KOPT-K1 (cell line): ENCODE data around the gene ZDHHC4.
A peak's percentile ranks its signal among the peaks of the same experiment; 100 is the strongest.
"Not testable (repeated sequence)": the region's sequence is repeated elsewhere in the genome, so short reads cannot be mapped to it uniquely, and the experiment has no call there.

Experiments
- H3K27ac ChIP-seq: fragments of 200-600 bp; sonication (generic); 2 replicates; pipeline ENCODE4 v1.5.1; 2016; ENCODE audit warnings: antibody characterized with exemption, mild to moderate bottlenecking, low read depth, low read length; ENCODE audit not compliant: poor library complexity, severe bottlenecking
- H3K36me3 ChIP-seq: fragments of 200-600 bp; sonication (generic); 2 replicates; pipeline ENCODE4 v1.5.1; 2017; ENCODE audit warnings: antibody characterized with exemption, mild to moderate bottlenecking, low read length, moderate library complexity; ENCODE audit not compliant: insufficient read depth
- H3K9me3 ChIP-seq: fragments of 200-600 bp; sonication (generic); 2 replicates; pipeline ENCODE4 v1.5.1; 2017; ENCODE audit warnings: antibody characterized with exemption, low read length, mild to moderate bottlenecking; ENCODE audit not compliant: insufficient read depth, poor library complexity, severe bottlenecking

The ZDHHC4 gene

DNA sequence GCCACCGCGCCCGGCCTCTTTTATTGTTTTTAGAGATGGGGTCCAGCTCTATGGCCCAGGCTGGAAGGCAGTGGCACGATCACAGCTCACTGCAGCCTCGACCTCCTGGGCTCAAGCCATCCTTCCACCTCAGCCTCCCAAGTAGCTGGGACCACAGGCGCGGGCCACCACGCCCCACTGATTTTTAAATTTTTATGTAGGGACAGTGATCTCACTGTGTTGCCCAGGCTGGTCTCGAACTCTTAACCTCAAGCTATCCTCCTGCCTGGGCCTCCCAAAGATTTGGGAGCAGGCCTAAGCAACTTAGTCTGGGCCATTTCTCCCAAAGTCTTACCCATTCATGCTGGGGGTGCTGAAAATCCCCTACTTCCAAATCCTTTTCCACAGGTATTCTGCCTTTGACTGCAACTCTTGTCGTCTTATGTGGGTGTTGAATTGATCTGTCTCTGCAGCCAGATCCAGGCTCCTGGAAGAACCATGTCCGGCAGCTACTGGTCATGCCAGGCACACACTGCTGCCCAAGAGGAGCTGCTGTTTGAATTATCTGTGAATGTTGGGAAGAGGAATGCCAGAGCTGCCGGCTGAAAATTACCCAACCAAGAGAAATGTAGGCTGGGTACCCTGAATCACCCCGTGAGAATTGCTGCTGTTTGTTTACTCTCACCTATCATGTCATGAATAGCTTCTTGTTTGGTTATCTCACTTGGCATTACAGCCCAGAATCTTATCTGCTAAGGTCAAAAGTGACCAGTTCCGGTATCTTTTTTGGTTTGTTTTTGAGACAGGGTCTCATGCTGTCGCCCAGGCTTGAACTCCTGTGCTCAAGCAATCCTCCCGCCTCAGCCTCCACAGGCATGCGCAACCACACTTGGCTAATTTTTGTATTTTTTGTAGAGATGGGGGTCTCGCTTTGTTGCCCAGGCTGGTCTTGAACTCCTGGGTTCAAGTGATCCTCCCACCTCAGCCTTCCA lies 1.1 kb downstream of the ZDHHC4 start:
- H3K9me3 ChIP-seq = no peaks in the 10 kb centered on the region
- H3K36me3 ChIP-seq = peaks cover 31% of the 10 kb centered on the region
- H3K27ac ChIP-seq = peak overlapping the region; percentile 94

- peaks cover 40% of the 10 kb centered on the region for H3K36me3 ChIP-seq
Observed at GRCh38 chr7:6579446-6579845, 2.2 kb downstream of the ZDHHC4 start.

GRCh38 chr7:6585746-6586432 lies 8.6 kb downstream of the ZDHHC4 start:
- not testable (repeated sequence) for H3K9me3 ChIP-seq, H3K27ac ChIP-seq
- H3K36me3 ChIP-seq = peaks cover 79% of the 10 kb centered on the region

More at GRCh38 chr7:6579446-6579845, 2.2 kb downstream of the ZDHHC4 start:
- no peaks in the 10 kb centered on the region for H3K9me3 ChIP-seq
- no peak overlapping the region for H3K27ac ChIP-seq

DNA sequence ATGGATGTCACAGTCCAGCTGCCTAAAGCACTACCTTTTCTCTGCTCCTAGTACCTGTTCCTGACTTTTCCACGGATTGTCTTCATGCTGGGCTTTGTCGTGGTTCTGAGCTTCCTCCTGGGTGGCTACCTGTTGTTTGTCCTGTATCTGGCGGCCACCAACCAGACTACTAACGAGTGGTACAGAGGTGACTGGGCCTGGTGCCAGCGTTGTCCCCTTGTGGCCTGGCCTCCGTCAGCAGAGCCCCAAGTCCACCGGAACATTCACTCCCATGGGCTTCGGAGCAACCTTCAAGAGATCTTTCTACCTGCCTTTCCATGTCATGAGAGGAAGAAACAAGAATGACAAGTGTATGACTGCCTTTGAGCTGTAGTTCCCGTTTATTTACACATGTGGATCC lies 11.3 kb downstream of the ZDHHC4 start:
- H3K9me3 ChIP-seq = no peaks in the 10 kb centered on the region
- H3K36me3 ChIP-seq = peaks cover 76% of the 10 kb centered on the region
- H3K27ac ChIP-seq = no peak overlapping the region

DNA sequence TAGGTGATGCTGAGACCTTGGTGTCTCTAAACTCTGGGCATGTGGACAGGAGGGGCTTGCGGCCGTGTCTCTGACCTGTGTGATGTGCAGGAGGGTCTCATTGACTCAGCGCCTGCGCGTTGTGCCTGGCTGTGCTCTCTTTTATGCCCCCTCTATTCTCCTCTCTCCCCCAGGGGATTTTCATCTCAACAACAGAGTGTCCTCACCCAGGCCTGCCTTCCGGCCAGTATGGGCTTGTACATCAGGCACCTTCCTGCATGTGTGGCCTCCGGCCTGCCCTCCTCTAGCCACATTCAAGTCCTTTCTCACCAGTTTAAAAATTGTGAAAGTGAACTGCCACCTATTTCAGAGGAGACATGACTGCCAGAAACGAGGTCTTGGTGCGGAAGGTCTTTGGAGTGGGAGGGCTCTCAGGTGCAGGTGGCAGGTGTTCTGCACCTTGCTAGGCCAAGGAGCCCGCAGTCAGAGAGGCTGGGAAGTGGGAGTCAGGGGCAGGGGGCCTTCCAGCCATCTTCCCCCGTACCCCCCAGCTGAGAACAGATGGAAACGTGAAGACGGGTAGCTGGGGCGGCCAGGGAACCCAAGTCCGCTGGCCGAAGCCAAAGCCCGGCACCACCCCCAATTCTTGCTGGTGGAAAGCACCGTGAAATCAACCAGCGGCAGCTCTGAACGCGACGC lies 12.0 kb downstream of the ZDHHC4 start:
- Histone ChIP-seq H3K36me3 (peaks cover 79% of the 10 kb centered on the region), H3K27ac (peak overlapping the region; percentile 88), H3K9me3 (no peaks in the 10 kb centered on the region)

DNA sequence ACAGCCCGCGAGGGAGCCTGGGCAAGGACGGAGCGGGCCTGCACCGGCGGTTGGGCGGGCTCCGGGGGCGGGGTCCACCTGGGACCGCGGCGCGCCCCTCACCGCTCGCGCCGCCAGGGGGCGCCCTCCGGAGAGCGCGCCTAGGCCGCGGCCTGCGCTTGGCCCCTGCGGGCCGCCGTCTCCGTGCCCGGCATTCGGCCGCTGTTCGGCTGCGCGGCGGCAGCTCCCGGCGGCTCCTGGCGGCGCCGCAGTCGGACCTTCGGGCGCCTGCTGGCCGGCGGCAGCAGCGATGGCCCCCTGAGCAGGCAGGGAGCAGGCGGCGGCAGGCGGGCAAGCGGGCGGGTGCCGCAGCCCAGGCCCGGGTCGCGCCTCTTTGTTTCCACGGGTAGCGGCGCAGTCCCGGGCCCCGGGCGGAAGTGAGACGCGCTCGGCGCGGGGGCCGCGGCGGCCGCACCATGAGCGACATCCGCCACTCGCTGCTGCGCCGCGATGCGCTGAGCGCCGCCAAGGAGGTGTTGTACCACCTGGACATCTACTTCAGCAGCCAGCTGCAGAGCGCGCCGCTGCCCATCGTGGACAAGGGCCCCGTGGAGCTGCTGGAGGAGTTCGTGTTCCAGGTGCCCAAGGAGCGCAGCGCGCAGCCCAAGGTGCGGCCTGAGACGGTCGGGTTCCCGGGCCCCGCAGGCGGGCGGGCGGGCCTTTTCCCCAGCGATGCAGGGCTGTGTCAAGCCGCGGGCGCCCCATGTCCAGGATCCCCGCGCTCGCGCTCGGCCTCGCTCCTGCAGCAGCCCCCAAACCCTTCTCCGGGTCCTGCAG lies 12.8 kb downstream of the ZDHHC4 start, which contains the start of gene INTS15:
Gene INTS15, plus strand, starts transcription at position 193 of the 816 bp plus-strand sequence. Its CDS starts 263 bp downstream, at position 456.
- peaks cover 79% of the 10 kb centered on the region for H3K36me3 ChIP-seq
- H3K9me3 ChIP-seq = no peaks in the 10 kb centered on the region
- H3K27ac ChIP-seq = peak within 1 kb of the TSS; percentile 88

DNA sequence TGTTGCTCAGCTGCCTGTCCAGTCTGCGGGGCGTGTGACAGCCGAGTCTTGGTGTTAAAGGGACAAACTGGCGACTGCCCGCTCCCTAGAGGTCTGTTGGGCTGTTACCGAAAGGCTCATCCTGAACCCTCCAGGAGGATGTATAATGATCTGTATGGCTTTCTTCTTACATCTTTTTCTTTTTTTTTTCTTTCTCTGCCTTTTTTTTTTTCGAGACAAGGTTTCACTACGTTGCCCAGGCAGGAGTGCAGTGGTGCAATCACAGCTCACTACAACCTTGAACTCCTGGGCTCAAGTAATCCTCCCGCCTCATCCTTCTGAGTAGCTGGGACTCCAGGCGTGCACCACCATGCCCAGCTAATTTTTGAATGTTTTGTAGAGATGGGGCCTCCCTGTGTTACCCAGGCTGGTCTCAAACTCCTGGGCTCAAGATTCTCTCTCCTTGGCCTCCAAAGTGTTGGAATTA lies 13.4 kb downstream of the ZDHHC4 start:
- Histone ChIP-seq H3K27ac (peak overlapping the region; percentile 88), H3K9me3 (no peaks in the 10 kb centered on the region), H3K36me3 (peaks cover 79% of the 10 kb centered on the region)

- peaks cover 100% of the 10 kb centered on the region for H3K36me3 ChIP-seq
- H3K27ac ChIP-seq = no peak overlapping the region
Observed at GRCh38 chr7:6600093-6600492, 22.8 kb downstream of the ZDHHC4 start.

DNA sequence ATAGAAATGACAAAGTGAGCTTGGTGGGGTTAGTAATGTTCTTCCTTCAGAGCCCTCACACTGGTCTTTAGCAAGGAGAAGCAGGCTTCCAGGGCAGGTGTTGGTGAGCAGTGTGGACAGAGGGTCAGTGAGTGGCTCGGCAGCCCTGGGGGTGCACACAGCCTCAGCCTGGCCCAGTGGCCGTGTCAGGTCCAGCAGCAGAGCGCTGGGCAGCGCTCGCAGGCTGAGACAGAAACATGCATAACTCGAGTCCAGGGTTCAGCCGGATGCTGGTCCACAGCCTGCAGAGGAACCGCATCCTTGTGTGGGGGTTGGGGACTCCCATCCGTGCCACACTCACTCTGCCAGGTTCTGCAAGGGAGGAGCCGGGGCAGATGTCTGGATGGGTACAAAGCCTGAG lies 27.2 kb downstream of the ZDHHC4 start:
- Histone ChIP-seq H3K27ac (no peak overlapping the region), H3K9me3 (no peaks in the 10 kb centered on the region), H3K36me3 (peaks cover 98% of the 10 kb centered on the region)

More at GRCh38 chr7:6600093-6600492, 22.8 kb downstream of the ZDHHC4 start:
- no peaks in the 10 kb centered on the region for H3K9me3 ChIP-seq

GRCh38 chr7:6606866-6607583 lies 29.8 kb downstream of the ZDHHC4 start:
- H3K27ac ChIP-seq = no peak overlapping the region

DNA sequence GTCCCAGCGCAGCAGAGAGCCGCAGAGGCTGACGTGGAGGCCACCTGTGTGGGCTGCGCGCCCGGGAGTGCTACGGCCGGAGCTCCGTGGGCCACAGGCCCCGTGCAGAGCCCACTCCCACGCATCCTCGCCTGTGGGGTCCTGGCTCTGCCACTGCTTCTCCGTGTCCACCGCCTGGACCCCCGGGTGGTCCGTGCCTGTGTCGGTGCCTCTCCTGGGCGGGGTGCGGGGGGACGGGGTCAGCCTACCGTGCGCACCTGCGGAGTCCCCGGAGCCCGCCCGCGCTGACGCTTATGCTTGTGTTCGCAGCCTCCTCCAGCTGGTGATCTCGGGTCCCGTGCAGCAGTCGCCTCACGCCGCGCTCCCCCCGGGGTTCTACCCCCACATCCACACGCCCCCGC lies 30.4 kb downstream of the ZDHHC4 start:
- peaks cover 75% of the 10 kb centered on the region for H3K36me3 ChIP-seq
- no peak overlapping the region for H3K27ac ChIP-seq
- H3K9me3 ChIP-seq = no peaks in the 10 kb centered on the region

More at GRCh38 chr7:6606866-6607583, 29.8 kb downstream of the ZDHHC4 start:
- H3K36me3 ChIP-seq = peaks cover 82% of the 10 kb centered on the region
- no peaks in the 10 kb centered on the region for H3K9me3 ChIP-seq

- no peaks in the 10 kb centered on the region for H3K9me3 ChIP-seq
Observed at GRCh38 chr7:6608081-6608480, 30.8 kb downstream of the ZDHHC4 start.

DNA sequence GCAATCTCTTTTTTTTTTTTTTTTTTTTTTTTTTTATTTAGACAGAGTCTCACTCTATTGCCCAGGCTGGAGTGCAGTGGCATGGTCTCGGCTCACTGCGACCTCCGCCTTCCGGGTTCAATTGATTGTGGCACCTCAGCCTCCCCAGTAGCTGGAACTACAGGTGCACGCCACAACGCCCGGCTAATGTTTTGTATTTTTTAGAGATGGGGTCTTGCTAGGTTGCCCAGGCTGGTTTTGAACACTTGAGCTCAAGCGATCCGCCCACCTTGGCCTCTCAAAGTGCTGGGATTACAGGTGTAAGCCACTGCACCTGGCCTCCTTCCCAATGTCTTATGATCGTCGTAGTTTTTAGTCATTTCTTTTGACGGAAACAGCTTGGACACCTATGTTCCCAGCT lies 31.5 kb downstream of the ZDHHC4 start:
- no peaks in the 10 kb centered on the region for H3K9me3 ChIP-seq
- no peak overlapping the region for H3K27ac ChIP-seq
- H3K36me3 ChIP-seq = peaks cover 64% of the 10 kb centered on the region

More at GRCh38 chr7:6608081-6608480, 30.8 kb downstream of the ZDHHC4 start:
- Histone ChIP-seq H3K27ac (no peak overlapping the region), H3K36me3 (peaks cover 71% of the 10 kb centered on the region)
